Stimulated activated CD4-positive, alpha-beta T cell treated with anti-CD3 and anti-CD28 coated beads, Interleukin-2, amount 100 ng/mL, for 48 hours (primary cell): ENCODE measurements around the gene CMPK2.
A peak's percentile ranks its signal among the peaks of the same experiment; 100 is the strongest.

Experiments used
- DNase-seq, 2 donors: peaks; one replicate each; pipeline ENCODE4 v3.0.0-alpha.2; 2020

CMPK2 gene

GRCh38 chr2:6841537-6842287, 24.0 kb downstream of the CMPK2 start:
- DNase-seq: no peak

- no peak for DNase-seq
Observed at GRCh38 chr2:6838673-6839319, 26.9 kb downstream of the CMPK2 start.

GRCh38 chr2:6835467-6835866, 30.2 kb downstream of the CMPK2 start:
- no peak for DNase-seq

- DNase-seq: no peak
Observed at GRCh38 chr2:6834163-6834562, 31.5 kb downstream of the CMPK2 start.

- DNase-seq: no peak
Observed at GRCh38 chr2:6833300-6833604, 32.5 kb downstream of the CMPK2 start.

- DNase-seq: no peak
Observed at GRCh38 chr2:6832596-6833299, 33.0 kb downstream of the CMPK2 start.

- DNase-seq: no peak
Observed at GRCh38 chr2:6831229-6831628, 34.5 kb downstream of the CMPK2 start.

- DNase-seq: no peak
Observed at GRCh38 chr2:6828299-6828584, 37.5 kb downstream of the CMPK2 start.

- no peak for DNase-seq
Observed at GRCh38 chr2:6827566-6828298, 38.0 kb downstream of the CMPK2 start.

- peak; percentile 61 to 62 for DNase-seq
Observed at GRCh38 chr2:6826081-6826913, 39.4 kb downstream of the CMPK2 start.

- DNase-seq: no peak
Observed at GRCh38 chr2:6824962-6825361, 40.7 kb downstream of the CMPK2 start.

- no peak for DNase-seq
Observed at GRCh38 chr2:6823111-6823510, 42.6 kb downstream of the CMPK2 start.

GRCh38 chr2:6822406-6822805, 43.3 kb downstream of the CMPK2 start:
- no peak for DNase-seq

- DNase-seq: no peak
Observed at GRCh38 chr2:6820903-6821584, 44.7 kb downstream of the CMPK2 start.

GRCh38 chr2:6820236-6820635, 45.5 kb downstream of the CMPK2 start:
- no peak for DNase-seq

- no peak for DNase-seq
Observed at GRCh38 chr2:6819668-6820067, 46.0 kb downstream of the CMPK2 start.

GRCh38 chr2:6818012-6818411, 47.7 kb downstream of the CMPK2 start:
- no peak for DNase-seq

GRCh38 chr2:6814869-6815268, 50.8 kb downstream of the CMPK2 start:
- no peak for DNase-seq

GRCh38 chr2:6814312-6814711, 51.4 kb downstream of the CMPK2 start:
- no peak for DNase-seq

GRCh38 chr2:6813573-6813972, 52.1 kb downstream of the CMPK2 start:
- no peak for DNase-seq

GRCh38 chr2:6812857-6813530, 52.7 kb downstream of the CMPK2 start:
- DNase-seq: no peak

- DNase-seq: no peak
Observed at GRCh38 chr2:6810961-6811360, 54.7 kb downstream of the CMPK2 start.
